GM12878 (cell line): ENCODE measurements around the gene HTR3C. TPM values are rescaled to one million over a fixed set of nuclear protein-coding genes. Genes with fewer than 3 reads are reported as not detected.

ENCODE experiments used
- ATAC-seq: fragments of 200-7000 bp; cut with Tn5 transposase; 3 replicates; pipeline ENCODE4 v1.9.1; 2020; ENCODE audit warnings: mild to moderate bottlenecking, moderate library complexity
- BruUV-seq: library from RNA; stranded (reverse); fragments of 400-500 nt; replicated peaks from 2 replicates; lab custom pipeline; 2021; lab: Mats Ljungman, UMichigan
- CTCF ChIA-PET: fragments of 300-600 bp; sonication (Branson Sonifier 250); formaldehyde crosslinking; extraction: SDS; loops from one replicate; lab custom pipeline; 2021; ENCODE audit warnings: inconsistent platforms; lab: Yijun Ruan, JAX
- POLR2A ChIA-PET: fragments of 350-600 bp; formaldehyde crosslinking; extraction: SDS; loops from one replicate; lab custom pipeline; 2021; ENCODE audit warnings: inconsistent platforms; lab: Charles Lee
- RAD21 ChIA-PET: fragments of 300-600 bp; sonication (Branson Sonifier 250); formaldehyde crosslinking; loops from one replicate; lab custom pipeline; 2023; ENCODE audit warnings: antibody characterized with exemption; ENCODE audit not compliant: unreplicated experiment; lab: Charles Lee
- SMC1A ChIA-PET: fragments of 300-600 bp; sonication (Branson Sonifier 250); formaldehyde crosslinking; loops from one replicate; lab custom pipeline; 2023; ENCODE audit not compliant: unreplicated experiment, uncharacterized antibody; lab: Charles Lee
- DNase-seq: peaks from one replicate; pipeline ENCODE4 v3.0.0-alpha.2; 2011; ENCODE audit warnings: low read depth, low spot score
- FAIRE-seq: peaks from 3 replicates; lab custom pipeline; 2011; peaks lifted over from hg19 to GRCh38; lab: Jason Lieb, UNC
- H2AFZ ChIP-seq: 2 replicates; pipeline ENCODE4 v1.6.0; 2011; ENCODE audit warnings: low read depth, low read length, control low read depth; ENCODE audit not compliant: control insufficient read depth
- H3K27ac ChIP-seq: 2 replicates; pipeline ENCODE4 v1.5.1; 2011; ENCODE audit warnings: control low read depth; ENCODE audit not compliant: control insufficient read depth, insufficient read depth
- H3K27me3 ChIP-seq, 2 experiments: replicated peaks in 1 of 2; 2 replicates each; pipeline versions ENCODE4 v1.6.0 to v1.6.1; 2011; ENCODE audit warnings: low read length in 1 of 2; ENCODE audit not compliant: control insufficient read depth in 2 of 2, insufficient read depth in 2 of 2
- H3K36me3 ChIP-seq, 2 experiments: 2 replicates each; pipeline ENCODE4 v1.5.1; 2011; ENCODE audit warnings: low read length in 1 of 2; ENCODE audit not compliant: control insufficient read depth in 2 of 2, insufficient read depth in 2 of 2
- H3K4me1 ChIP-seq: 2 replicates; pipeline ENCODE4 v1.6.1; 2011; ENCODE audit warnings: mild to moderate bottlenecking, low read length, moderate library complexity, mixed read lengths; ENCODE audit not compliant: control insufficient read depth, insufficient read depth
- H3K4me2 ChIP-seq: 2 replicates; pipeline ENCODE4 v1.6.0; 2011; ENCODE audit warnings: control low read depth; ENCODE audit not compliant: control insufficient read depth, insufficient read depth
- H3K4me3 ChIP-seq: fragments of 200-600 bp; sonication (generic); 2 replicates; pipeline ENCODE4 v1.5.1; 2016
- H3K79me2 ChIP-seq: 2 replicates; pipeline ENCODE4 v1.6.0; 2011; ENCODE audit warnings: low read length; ENCODE audit not compliant: control insufficient read depth, insufficient read depth
- H3K9ac ChIP-seq: 2 replicates; pipeline ENCODE4 v1.8.0; 2011; ENCODE audit warnings: low read length, control low read depth, mixed read lengths; ENCODE audit not compliant: control insufficient read depth, insufficient read depth
- H3K9me3 ChIP-seq: replicated peaks from 3 replicates; pipeline ENCODE4 v1.5.1; 2011; ENCODE audit warnings: mild to moderate bottlenecking, low read length; ENCODE audit not compliant: control insufficient read depth, insufficient read depth
- H4K20me1 ChIP-seq: 2 replicates; pipeline ENCODE4 v1.6.0; 2011; ENCODE audit not compliant: control insufficient read depth, insufficient read depth
- NR2C1 ChIP-seq: fragments of 450-650 bp; IDR thresholded peaks from 2 replicates; pipeline ENCODE4 v1.6.1; 2017; ENCODE audit warnings: antibody characterized with exemption, mild to moderate bottlenecking, moderate library complexity
- RCOR1 ChIP-seq: conservative IDR thresholded peaks from 2 replicates; pipeline ENCODE4 v1.6.1; 2012; ENCODE audit warnings: low read depth, low read length, improper control_type of control experiment
- RUNX3 ChIP-seq: IDR thresholded peaks from 2 replicates; pipeline ENCODE4 v1.6.1; 2012; ENCODE audit warnings: low read length, inconsistent platforms
- WGBS: methylation state at CpG from one replicate; pipeline ENCODE4 v1.1.6; 2016; ENCODE audit warnings: low lambda C conversion rate; ENCODE audit not compliant: insufficient replicate concordance, insufficient coverage; ENCODE audit errors: missing lambda C conversion rate; 5-methylcytosine and 5-hydroxymethylcytosine counted together
- in situ Hi-C: fragments of 300-500 bp; cut with MboI; formaldehyde crosslinking; loops from 9 replicates; pipeline ENCODE4 v1.14.3; 2018; ENCODE audit warnings: mixed read lengths
- intact Hi-C: fragments of 100-400 bp; cut with micrococcal nuclease; formaldehyde crosslinking; loops from one replicate; pipeline ENCODE4 v1.14.2; 2022; ENCODE audit not compliant: unreplicated experiment
- polyA plus RNA-seq, 11 experiments: library from polyadenylated mRNA; depleted of rRNA in 4 of 11; unstranded in 6 of 11; stranded (reverse) in 5 of 11; fragments of >200 nt; fragmentation: Nextera tagmentation in 4 of 11; fragmentation: Illumina TruSeq in 1 of 11; extraction: Ambion mirVana in 4 of 11; extraction: Trizol in 1 of 11; gene quantifications; 1 replicate in 1 of 11; 2 replicates in 10 of 11; pipeline versions ENCODE4 v1.2.1 to v1.2.3, GENCODE V29; 2011 to 2016; ENCODE audit warnings: inconsistent platforms in 2 of 11, missing spikeins in 2 of 11, low read depth in 1 of 11
- total RNA-seq, 4 experiments: library from RNA; depleted of rRNA in 3 of 4; stranded (reverse); fragments of >200 nt in 3 of 4; fragmentation: Illumina TruSeq in 1 of 4; extraction: Trizol in 1 of 4; gene quantifications; 2 replicates each; pipeline versions ENCODE4 v1.2.1 to v1.2.3, GENCODE V29; 2013 to 2021
- TF ChIP-seq, protein P1 (sequence below): IDR thresholded peaks from 2 replicates; pipeline ENCODE4 v1.6.1; 2012; ENCODE audit warnings: mild to moderate bottlenecking, low read depth, low read length
- TF ChIP-seq, protein P2 (sequence below): fragments of 150-350 bp; IDR thresholded peaks from 2 replicates; pipeline ENCODE4 v1.6.1; 2016; ENCODE audit warnings: low read depth, low read length
- TF ChIP-seq, protein P3 (sequence below): fragments of 450-650 bp; IDR thresholded peaks from 2 replicates; pipeline ENCODE4 v1.6.1; 2017; ENCODE audit warnings: mild to moderate bottlenecking, low read depth, inconsistent platforms; ENCODE audit not compliant: poor library complexity, severe bottlenecking

HTR3C gene
- total and polyA plus RNA-seq, 10 of the 15 experiments (the other 5 are each of a cell fraction or from before 2014, with no cell fraction given), result not detected

DNA sequence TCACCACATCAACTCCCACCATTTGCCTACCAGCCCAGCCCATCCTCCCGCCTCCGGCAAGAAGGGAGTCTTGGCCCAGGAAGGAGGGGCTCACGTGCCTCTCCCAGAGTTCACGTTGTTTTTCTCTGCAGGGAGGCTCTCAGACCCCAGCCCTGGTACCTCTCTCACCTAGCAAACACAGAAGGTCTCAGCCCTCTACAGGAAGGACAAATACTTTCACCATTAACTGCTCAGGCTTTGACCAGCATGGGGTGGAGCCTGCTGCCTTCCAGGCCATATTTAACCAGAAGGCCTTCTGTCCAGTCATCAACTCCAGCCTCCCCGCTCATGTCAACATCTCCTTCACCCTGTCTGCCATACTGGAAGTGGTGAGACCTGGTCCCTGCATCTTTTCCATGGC is 25.0 kb downstream of the HTR3C start:
- Histone ChIP-seq H3K79me2 (no peaks in the 10 kb centered on the region), H3K27ac (no peak overlapping the region), H3K9me3 (no peaks in the 10 kb centered on the region; the same call in 2 of the 3 replicates), H4K20me1 (no peaks in the 10 kb centered on the region), H2AFZ (no peak overlapping the region), H3K4me1 (no peaks in the 10 kb centered on the region), H3K27me3 (no peaks in the 10 kb centered on the region), H3K9ac (no peak overlapping the region), H3K4me2 (no peak overlapping the region), H3K4me3 (no peak overlapping the region), H3K36me3 (no peaks in the 10 kb centered on the region)
- FAIRE-seq (no peak), DNase-seq (no peak), ATAC-seq (no peak)
- intact Hi-C loops (no loop called here), in situ Hi-C loops (no loop called here)
- RAD21 ChIA-PET, result no interaction called here
- WGBS, result 50% methylated on average over 5 of the region's 5 CpGs
- POLR2A ChIA-PET, result no interaction called here
- CTCF ChIA-PET, result no interaction called here
- TF ChIP-seq, protein P1, sequence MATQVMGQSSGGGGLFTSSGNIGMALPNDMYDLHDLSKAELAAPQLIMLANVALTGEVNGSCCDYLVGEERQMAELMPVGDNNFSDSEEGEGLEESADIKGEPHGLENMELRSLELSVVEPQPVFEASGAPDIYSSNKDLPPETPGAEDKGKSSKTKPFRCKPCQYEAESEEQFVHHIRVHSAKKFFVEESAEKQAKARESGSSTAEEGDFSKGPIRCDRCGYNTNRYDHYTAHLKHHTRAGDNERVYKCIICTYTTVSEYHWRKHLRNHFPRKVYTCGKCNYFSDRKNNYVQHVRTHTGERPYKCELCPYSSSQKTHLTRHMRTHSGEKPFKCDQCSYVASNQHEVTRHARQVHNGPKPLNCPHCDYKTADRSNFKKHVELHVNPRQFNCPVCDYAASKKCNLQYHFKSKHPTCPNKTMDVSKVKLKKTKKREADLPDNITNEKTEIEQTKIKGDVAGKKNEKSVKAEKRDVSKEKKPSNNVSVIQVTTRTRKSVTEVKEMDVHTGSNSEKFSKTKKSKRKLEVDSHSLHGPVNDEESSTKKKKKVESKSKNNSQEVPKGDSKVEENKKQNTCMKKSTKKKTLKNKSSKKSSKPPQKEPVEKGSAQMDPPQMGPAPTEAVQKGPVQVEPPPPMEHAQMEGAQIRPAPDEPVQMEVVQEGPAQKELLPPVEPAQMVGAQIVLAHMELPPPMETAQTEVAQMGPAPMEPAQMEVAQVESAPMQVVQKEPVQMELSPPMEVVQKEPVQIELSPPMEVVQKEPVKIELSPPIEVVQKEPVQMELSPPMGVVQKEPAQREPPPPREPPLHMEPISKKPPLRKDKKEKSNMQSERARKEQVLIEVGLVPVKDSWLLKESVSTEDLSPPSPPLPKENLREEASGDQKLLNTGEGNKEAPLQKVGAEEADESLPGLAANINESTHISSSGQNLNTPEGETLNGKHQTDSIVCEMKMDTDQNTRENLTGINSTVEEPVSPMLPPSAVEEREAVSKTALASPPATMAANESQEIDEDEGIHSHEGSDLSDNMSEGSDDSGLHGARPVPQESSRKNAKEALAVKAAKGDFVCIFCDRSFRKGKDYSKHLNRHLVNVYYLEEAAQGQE, result no peak
- TF ChIP-seq NR2C1, result no peak
- SMC1A ChIA-PET, result no interaction called here
- no TSS peak for BruUV-seq

DNA sequence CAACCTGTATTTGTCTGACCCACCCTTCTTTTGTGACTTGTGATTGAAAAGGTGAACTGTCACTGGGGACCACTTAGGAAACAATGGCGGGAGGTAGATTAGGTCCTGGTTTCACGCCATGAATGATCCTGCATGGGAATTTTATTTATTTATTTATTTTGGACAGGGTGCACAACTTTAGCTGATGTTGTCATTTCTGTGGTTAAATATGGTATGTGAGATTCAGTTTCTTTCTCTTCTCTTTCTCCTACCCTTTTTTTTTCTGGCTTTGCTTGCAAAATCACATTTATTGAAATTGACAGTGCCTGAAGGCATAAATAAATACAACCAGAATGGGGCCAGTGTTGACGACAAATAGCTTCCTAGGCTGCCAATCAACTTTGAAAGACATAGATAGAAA is 26.0 kb downstream of the HTR3C start:
- H3K4me3 ChIP-seq, result no peak overlapping the region
- in situ Hi-C loops (no loop called here), intact Hi-C loops (no loop called here)
- ATAC-seq (no peak), DNase-seq (no peak), FAIRE-seq (no peak)
- SMC1A ChIA-PET, result interaction anchor here (0.6 kb wide), 1 partner anchor 11 kb away, joined by 3 read pairs; no protein-coding TSS in a partner anchor
- RAD21 ChIA-PET, result no interaction called here
- H3K36me3 ChIP-seq, result no peaks in the 10 kb centered on the region
- H4K20me1 ChIP-seq, result no peaks in the 10 kb centered on the region
- H3K4me1 ChIP-seq, result no peaks in the 10 kb centered on the region
- H3K79me2 ChIP-seq, result no peaks in the 10 kb centered on the region
- POLR2A ChIA-PET, result no interaction called here
- H2AFZ ChIP-seq, result no peak overlapping the region
- H3K27me3 ChIP-seq, result no peaks in the 10 kb centered on the region
- no peaks in the 10 kb centered on the region; the same call in 2 of the 3 replicates for H3K9me3 ChIP-seq
- no peak overlapping the region for H3K4me2 ChIP-seq
- no peak overlapping the region for H3K27ac ChIP-seq
- BruUV-seq, result no TSS peak
- H3K9ac ChIP-seq, result no peak overlapping the region
- CTCF ChIA-PET, result no interaction called here
- WGBS, result 25% methylated on average over 3 of the region's 3 CpGs
- TF ChIP-seq, protein P2, sequence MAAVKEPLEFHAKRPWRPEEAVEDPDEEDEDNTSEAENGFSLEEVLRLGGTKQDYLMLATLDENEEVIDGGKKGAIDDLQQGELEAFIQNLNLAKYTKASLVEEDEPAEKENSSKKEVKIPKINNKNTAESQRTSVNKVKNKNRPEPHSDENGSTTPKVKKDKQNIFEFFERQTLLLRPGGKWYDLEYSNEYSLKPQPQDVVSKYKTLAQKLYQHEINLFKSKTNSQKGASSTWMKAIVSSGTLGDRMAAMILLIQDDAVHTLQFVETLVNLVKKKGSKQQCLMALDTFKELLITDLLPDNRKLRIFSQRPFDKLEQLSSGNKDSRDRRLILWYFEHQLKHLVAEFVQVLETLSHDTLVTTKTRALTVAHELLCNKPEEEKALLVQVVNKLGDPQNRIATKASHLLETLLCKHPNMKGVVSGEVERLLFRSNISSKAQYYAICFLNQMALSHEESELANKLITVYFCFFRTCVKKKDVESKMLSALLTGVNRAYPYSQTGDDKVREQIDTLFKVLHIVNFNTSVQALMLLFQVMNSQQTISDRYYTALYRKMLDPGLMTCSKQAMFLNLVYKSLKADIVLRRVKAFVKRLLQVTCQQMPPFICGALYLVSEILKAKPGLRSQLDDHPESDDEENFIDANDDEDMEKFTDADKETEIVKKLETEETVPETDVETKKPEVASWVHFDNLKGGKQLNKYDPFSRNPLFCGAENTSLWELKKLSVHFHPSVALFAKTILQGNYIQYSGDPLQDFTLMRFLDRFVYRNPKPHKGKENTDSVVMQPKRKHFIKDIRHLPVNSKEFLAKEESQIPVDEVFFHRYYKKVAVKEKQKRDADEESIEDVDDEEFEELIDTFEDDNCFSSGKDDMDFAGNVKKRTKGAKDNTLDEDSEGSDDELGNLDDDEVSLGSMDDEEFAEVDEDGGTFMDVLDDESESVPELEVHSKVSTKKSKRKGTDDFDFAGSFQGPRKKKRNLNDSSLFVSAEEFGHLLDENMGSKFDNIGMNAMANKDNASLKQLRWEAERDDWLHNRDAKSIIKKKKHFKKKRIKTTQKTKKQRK, result no peak
- TF ChIP-seq, protein P3, sequence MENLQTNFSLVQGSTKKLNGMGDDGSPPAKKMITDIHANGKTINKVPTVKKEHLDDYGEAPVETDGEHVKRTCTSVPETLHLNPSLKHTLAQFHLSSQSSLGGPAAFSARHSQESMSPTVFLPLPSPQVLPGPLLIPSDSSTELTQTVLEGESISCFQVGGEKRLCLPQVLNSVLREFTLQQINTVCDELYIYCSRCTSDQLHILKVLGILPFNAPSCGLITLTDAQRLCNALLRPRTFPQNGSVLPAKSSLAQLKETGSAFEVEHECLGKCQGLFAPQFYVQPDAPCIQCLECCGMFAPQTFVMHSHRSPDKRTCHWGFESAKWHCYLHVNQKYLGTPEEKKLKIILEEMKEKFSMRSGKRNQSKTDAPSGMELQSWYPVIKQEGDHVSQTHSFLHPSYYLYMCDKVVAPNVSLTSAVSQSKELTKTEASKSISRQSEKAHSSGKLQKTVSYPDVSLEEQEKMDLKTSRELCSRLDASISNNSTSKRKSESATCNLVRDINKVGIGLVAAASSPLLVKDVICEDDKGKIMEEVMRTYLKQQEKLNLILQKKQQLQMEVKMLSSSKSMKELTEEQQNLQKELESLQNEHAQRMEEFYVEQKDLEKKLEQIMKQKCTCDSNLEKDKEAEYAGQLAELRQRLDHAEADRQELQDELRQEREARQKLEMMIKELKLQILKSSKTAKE, result no peak
- TF ChIP-seq RCOR1, result no peak
- no peak for TF ChIP-seq RUNX3
- no peak for TF ChIP-seq NR2C1
